ENCODE results near the gene NRAP. TPM values are rescaled to one million over a fixed set of nuclear protein-coding genes. Genes with fewer than 3 reads are reported as not detected.
A peak's percentile ranks its signal among the peaks of the same experiment; 100 is the strongest.

NRAP gene
- polyA plus RNA-seq, 1 of the 3 experiments (the other 2 are of a cell fraction): not detected

DNA sequence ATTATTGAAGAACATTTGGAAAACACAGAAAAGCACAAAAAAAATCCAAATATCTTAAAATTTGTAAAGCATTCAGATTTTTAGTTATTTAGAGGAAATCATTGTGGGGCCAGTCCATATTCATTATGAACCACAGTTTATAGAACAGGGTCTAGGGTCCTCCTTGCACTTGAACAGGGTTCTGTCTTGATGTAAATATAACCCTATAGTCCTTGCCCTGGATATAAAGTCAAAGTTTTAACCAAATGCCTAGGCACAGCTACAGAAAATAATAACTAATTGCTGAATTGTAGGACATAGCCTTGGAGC is 41.5 kb upstream of the NRAP start:
- no peak overlapping the region for H3K4me2 ChIP-seq
- peaks cover 0 to 27% of the 10 kb centered on the region in 2 experiments; a peak in 2 of 4 replicates for H3K4me1 ChIP-seq (ENCODE audit: control insufficient read depth in 1 of 2, insufficient read depth in 2 of 2, low read depth in 1 of 2, low read length in 1 of 2)
- no peak for DNase-seq
- no peak overlapping the region for H3K27ac ChIP-seq (ENCODE audit: low read depth in 2 of 2, low read length in 1 of 2)
- H4K20me1 ChIP-seq (ENCODE audit: insufficient read depth): 0 out of 2 replicates have a peak, but pooled peaks cover 4% of the 10 kb centered on the region
- H3K79me2 ChIP-seq (ENCODE audit: insufficient read depth): no peaks in the 10 kb centered on the region
- H3K4me3 ChIP-seq (ENCODE audit: low read depth in 2 of 2, low read length in 1 of 2): peak overlapping the region in 1 of 2 experiments; percentile 30; a peak in 1 of 4 replicates
- no peak overlapping the region for H2AFZ ChIP-seq (ENCODE audit: low read depth)
- H3K36me3 ChIP-seq (replicated peaks in 1 of 2; ENCODE audit: control insufficient read depth in 1 of 2, insufficient read depth in 2 of 2, low read length in 1 of 2): peaks cover 0 to under 1% of the 10 kb centered on the region in 2 experiments
- no peaks in the 10 kb centered on the region for H3K27me3 ChIP-seq (ENCODE audit: insufficient read depth)
- ChIA-PET CTCF (interaction anchor here (0.6 to 2.5 kb wide), 17 partner anchors 8 to 781 kb away, joined by 3 to 36 read pairs (median 4); partner anchors contain the start of genes CASP7 and PLEKHS1), POLR2A (no interaction called here)
- H3K9me2 ChIP-seq: no peaks in the 10 kb centered on the region
- no peak for TF ChIP-seq EP300 (IDR thresholded peaks at IDR 0.05; ENCODE audit: borderline replicate concordance in 1 of 2, low read depth in 1 of 2, low read length in 1 of 2)
- no peak for TF ChIP-seq YY1 (IDR thresholded peaks at IDR 0.05; ENCODE audit: low read depth)
- TF ChIP-seq, protein P1, sequence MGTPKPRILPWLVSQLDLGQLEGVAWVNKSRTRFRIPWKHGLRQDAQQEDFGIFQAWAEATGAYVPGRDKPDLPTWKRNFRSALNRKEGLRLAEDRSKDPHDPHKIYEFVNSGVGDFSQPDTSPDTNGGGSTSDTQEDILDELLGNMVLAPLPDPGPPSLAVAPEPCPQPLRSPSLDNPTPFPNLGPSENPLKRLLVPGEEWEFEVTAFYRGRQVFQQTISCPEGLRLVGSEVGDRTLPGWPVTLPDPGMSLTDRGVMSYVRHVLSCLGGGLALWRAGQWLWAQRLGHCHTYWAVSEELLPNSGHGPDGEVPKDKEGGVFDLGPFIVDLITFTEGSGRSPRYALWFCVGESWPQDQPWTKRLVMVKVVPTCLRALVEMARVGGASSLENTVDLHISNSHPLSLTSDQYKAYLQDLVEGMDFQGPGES (IDR thresholded peaks at IDR 0.05; ENCODE audit: low read depth, low read length): no peak
- no peak for TF ChIP-seq JUND (IDR thresholded peaks at IDR 0.05)
- no peak for TF ChIP-seq TAF1 (IDR thresholded peaks at IDR 0.05; ENCODE audit: borderline replicate concordance, low read depth, low read length)
- no peaks in the 10 kb centered on the region for H3K9me3 ChIP-seq
- H3F3A ChIP-seq (replicated peaks; ENCODE audit: insufficient read depth): no peaks in the 10 kb centered on the region
- H3K9ac ChIP-seq: no peak overlapping the region

DNA sequence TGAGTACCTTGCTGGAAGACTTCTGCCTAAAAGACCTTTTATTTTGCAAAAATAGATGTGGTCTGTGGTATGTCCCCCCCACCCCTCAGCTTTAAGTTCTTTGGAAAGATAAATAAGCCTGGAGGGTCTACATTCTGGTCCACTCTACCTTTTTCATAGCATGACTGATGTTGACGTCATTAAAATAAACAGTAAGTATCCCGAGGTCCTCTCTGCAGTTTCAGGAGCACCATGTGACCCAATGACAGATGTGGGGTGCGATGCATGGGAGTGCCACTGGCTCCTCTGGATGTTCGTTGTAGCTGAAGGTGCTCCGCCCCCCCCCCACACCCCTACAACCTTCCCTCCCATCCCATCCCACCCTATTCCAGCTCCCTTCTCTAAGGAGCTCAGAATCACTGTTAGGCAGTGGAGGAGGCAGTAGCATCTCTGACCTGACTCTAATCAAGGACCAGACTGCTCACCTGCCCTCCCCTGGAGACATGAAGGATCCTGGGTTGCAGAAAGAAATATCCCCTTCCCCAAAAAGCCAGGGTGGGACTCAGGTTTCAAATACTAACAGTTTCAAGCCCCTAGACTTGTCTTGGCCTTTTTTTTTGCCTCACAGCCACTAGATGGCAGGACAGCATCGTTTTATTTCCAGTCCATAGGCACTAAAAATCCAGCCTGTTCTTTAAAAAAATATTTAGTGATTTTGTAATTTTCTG is 40.9 kb upstream of the NRAP start:
- peak; percentile 46 for DNase-seq
- Histone ChIP-seq H3K4me2 (no peak overlapping the region), H2AFZ (ENCODE audit: low read depth) (no peak overlapping the region), H3K36me3 (replicated peaks in 1 of 2; ENCODE audit: control insufficient read depth in 1 of 2, insufficient read depth in 2 of 2, low read length in 1 of 2) (peaks cover 0 to 4% of the 10 kb centered on the region in 2 experiments), H3K9me2 (no peaks in the 10 kb centered on the region), H3F3A (replicated peaks; ENCODE audit: insufficient read depth) (no peaks in the 10 kb centered on the region), H3K27me3 (ENCODE audit: insufficient read depth) (no peaks in the 10 kb centered on the region), H3K27ac (ENCODE audit: low read depth in 2 of 2, low read length in 1 of 2) (no peak overlapping the region), H3K4me3 (ENCODE audit: low read depth in 2 of 2, low read length in 1 of 2) (peak overlapping the region in 1 of 2 experiments; percentile 30; a peak in 1 of 4 replicates), H3K79me2 (ENCODE audit: insufficient read depth) (no peaks in the 10 kb centered on the region), H4K20me1 (ENCODE audit: insufficient read depth) (0 out of 2 replicates have a peak, but pooled peaks cover 1% of the 10 kb centered on the region), H3K9ac (no peak overlapping the region), H3K4me1 (ENCODE audit: control insufficient read depth in 1 of 2, insufficient read depth in 2 of 2, low read depth in 1 of 2, low read length in 1 of 2) (peaks cover 0 to 22% of the 10 kb centered on the region in 2 experiments; a peak in 2 of 4 replicates), H3K9me3 (no peaks in the 10 kb centered on the region)
- POLR2A ChIA-PET: no interaction called here
- TF ChIP-seq, protein P2, sequence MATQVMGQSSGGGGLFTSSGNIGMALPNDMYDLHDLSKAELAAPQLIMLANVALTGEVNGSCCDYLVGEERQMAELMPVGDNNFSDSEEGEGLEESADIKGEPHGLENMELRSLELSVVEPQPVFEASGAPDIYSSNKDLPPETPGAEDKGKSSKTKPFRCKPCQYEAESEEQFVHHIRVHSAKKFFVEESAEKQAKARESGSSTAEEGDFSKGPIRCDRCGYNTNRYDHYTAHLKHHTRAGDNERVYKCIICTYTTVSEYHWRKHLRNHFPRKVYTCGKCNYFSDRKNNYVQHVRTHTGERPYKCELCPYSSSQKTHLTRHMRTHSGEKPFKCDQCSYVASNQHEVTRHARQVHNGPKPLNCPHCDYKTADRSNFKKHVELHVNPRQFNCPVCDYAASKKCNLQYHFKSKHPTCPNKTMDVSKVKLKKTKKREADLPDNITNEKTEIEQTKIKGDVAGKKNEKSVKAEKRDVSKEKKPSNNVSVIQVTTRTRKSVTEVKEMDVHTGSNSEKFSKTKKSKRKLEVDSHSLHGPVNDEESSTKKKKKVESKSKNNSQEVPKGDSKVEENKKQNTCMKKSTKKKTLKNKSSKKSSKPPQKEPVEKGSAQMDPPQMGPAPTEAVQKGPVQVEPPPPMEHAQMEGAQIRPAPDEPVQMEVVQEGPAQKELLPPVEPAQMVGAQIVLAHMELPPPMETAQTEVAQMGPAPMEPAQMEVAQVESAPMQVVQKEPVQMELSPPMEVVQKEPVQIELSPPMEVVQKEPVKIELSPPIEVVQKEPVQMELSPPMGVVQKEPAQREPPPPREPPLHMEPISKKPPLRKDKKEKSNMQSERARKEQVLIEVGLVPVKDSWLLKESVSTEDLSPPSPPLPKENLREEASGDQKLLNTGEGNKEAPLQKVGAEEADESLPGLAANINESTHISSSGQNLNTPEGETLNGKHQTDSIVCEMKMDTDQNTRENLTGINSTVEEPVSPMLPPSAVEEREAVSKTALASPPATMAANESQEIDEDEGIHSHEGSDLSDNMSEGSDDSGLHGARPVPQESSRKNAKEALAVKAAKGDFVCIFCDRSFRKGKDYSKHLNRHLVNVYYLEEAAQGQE (IDR thresholded peaks at IDR 0.05; ENCODE audit: low read depth, low read length): no peak
- TF ChIP-seq RCOR1 (IDR thresholded peaks at IDR 0.05; ENCODE audit: low read length) (no peak), JUND (IDR thresholded peaks at IDR 0.05) (no peak), EZH2phosphoT487 (IDR thresholded peaks at IDR 0.05; ENCODE audit: borderline replicate concordance, low read depth) (no peak), FOXM1 (IDR thresholded peaks at IDR 0.05; ENCODE audit: low read depth) (no peak), SIN3A (IDR thresholded peaks at IDR 0.05; ENCODE audit: borderline replicate concordance, low read depth, low read length) (no peak), GATA2 (CRISPR knock-in tag; IDR thresholded peaks at IDR 0.05) (no peak), POLR2AphosphoS5 (IDR thresholded peaks at IDR 0.05; ENCODE audit: low read depth, low read length) (no peak), MXI1 (IDR thresholded peaks at IDR 0.05; ENCODE audit: low read depth, low read length) (no peak), RAD21 (IDR thresholded peaks at IDR 0.05; ENCODE audit: low read length) (peak; percentile 76), YY1 (IDR thresholded peaks at IDR 0.05; ENCODE audit: low read depth) (no peak), NRF1 (IDR thresholded peaks at IDR 0.05; ENCODE audit: low read depth, low read length) (no peak), GABPA (IDR thresholded peaks at IDR 0.05; ENCODE audit: low read depth) (no peak), NFIC (IDR thresholded peaks at IDR 0.05; ENCODE audit: borderline replicate concordance) (no peak), SMC3 (IDR thresholded peaks at IDR 0.05; ENCODE audit: low read depth, low read length) (peak; percentile 52), CTCF (IDR thresholded peaks at IDR 0.05) (peak; percentile 85)
- CTCF ChIA-PET: interaction anchor here (0.6 to 2.5 kb wide), 29 partner anchors 8 to 1155 kb away, joined by 3 to 36 read pairs (median 4); partner anchors contain the start of genes CASP7 and PLEKHS1
- 50% methylated on average over 6 of the region's 6 CpGs for WGBS (ENCODE audit: low lambda C conversion rate)
